MCF 10A (cell line): ENCODE data around the gene PHLPP1. TPM values are rescaled to one million over a fixed set of nuclear protein-coding genes. Genes with fewer than 3 reads are reported as not detected.

ENCODE experiments used
- BruUV-seq: library from RNA; stranded (reverse); fragments of 400-500 nt; replicated peaks from 2 replicates; lab custom pipeline; 2021; lab: Mats Ljungman, UMichigan
- CTCF ChIA-PET: fragments of 300-600 bp; sonication (Branson Sonifier 250); formaldehyde crosslinking; extraction: SDS; loops from one replicate; lab custom pipeline; 2021; ENCODE audit warnings: antibody characterized with exemption, inconsistent platforms; lab: Yijun Ruan, JAX
- POLR2A ChIA-PET: fragments of 300-600, 350-650 bp; sonication (Branson Sonifier 250); formaldehyde crosslinking; extraction: SDS; loops from one replicate; lab custom pipeline; 2020; ENCODE audit warnings: antibody characterized with exemption, inconsistent platforms; lab: Yijun Ruan, JAX
- DNase-seq: peaks from one replicate; pipeline ENCODE4 v3.0.0-alpha.2; 2018; ENCODE audit not compliant: unreplicated experiment
- H3K27ac Mint-ChIP-seq: one replicate; pipeline ENCODE4 v1.8.0; 2022; ENCODE audit warnings: mild to moderate bottlenecking, low read depth, mixed read lengths; ENCODE audit not compliant: unreplicated experiment
- H3K27me3 Mint-ChIP-seq: one replicate; pipeline ENCODE4 v1.8.0; 2022; ENCODE audit warnings: mixed read lengths; ENCODE audit not compliant: insufficient read depth, unreplicated experiment
- H3K36me3 Mint-ChIP-seq: one replicate; pipeline ENCODE4 v1.8.0; 2022; ENCODE audit warnings: mild to moderate bottlenecking, moderate library complexity, mixed read lengths; ENCODE audit not compliant: insufficient read depth, unreplicated experiment
- H3K4me1 Mint-ChIP-seq: one replicate; pipeline ENCODE4 v1.8.0; 2022; ENCODE audit warnings: mixed read lengths; ENCODE audit not compliant: insufficient read depth, unreplicated experiment
- H3K4me3 Mint-ChIP-seq: one replicate; pipeline ENCODE4 v1.8.0; 2022; ENCODE audit warnings: mild to moderate bottlenecking, moderate library complexity, mixed read lengths; ENCODE audit not compliant: unreplicated experiment
- H3K9me3 Mint-ChIP-seq: one replicate; pipeline ENCODE4 v1.8.0; 2022; ENCODE audit warnings: mixed read lengths; ENCODE audit not compliant: unreplicated experiment
- intact Hi-C: fragments of 100-400 bp; cut with micrococcal nuclease; formaldehyde crosslinking; loops from 2 replicates; pipeline ENCODE4 v1.14.1; 2022
- total RNA-seq: library from RNA; stranded (reverse); gene quantifications from 2 replicates; pipeline ENCODE4 v1.2.3, GENCODE V29; 2022
- TF ChIP-seq, protein P1 (sequence below): fragments of 200-600 bp; IDR thresholded peaks from one replicate; pipeline ENCODE4 v1.8.0; 2022; ENCODE audit warnings: antibody characterized with exemption, mild to moderate bottlenecking; ENCODE audit not compliant: unreplicated experiment

The PHLPP1 gene
- total RNA-seq, 1 experiment from 2014 or later: 13.1 TPM

DNA sequence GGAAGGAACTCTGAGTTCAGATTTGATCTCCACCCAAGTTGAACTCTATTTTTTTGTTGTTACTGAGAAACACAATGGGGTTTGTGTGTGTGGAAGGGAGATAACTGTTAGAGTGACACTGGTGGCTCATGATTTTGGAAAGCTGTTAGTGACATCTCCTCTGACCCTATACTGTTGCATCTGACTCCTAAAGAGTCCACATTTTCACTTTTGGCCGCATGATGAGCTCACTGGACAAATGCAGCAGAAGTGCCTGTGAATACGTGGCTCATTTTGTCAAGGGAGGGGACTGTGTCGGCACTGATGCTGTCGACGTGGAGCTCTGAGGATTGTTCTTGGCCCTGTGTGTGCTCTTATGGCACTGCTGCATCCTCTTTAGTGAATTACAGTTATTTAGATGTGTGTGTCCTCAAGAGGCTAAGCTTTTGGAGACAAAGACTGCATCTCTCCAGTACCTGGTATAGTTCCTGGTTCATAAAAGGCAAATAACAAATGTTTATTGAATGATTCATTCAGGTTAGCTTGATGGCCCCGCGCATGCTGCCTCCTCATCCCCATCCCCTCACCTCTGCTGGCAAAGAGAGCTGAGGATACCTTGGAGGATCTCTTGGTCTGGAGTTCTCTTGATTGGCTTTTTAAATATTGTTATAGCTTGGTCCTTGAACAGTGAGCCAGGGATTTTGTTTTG is 135.4 kb downstream of the PHLPP1 start:
- Mint-ChIP-seq H3K9me3 (no peaks in the 10 kb centered on the region), H3K36me3 (no peaks in the 10 kb centered on the region), H3K4me3 (no peak overlapping the region), H3K27me3 (no peaks in the 10 kb centered on the region), H3K27ac (no peak overlapping the region), H3K4me1 (peaks cover 6% of the 10 kb centered on the region)
- BruUV-seq: no TSS peak
- TF ChIP-seq, protein P1, sequence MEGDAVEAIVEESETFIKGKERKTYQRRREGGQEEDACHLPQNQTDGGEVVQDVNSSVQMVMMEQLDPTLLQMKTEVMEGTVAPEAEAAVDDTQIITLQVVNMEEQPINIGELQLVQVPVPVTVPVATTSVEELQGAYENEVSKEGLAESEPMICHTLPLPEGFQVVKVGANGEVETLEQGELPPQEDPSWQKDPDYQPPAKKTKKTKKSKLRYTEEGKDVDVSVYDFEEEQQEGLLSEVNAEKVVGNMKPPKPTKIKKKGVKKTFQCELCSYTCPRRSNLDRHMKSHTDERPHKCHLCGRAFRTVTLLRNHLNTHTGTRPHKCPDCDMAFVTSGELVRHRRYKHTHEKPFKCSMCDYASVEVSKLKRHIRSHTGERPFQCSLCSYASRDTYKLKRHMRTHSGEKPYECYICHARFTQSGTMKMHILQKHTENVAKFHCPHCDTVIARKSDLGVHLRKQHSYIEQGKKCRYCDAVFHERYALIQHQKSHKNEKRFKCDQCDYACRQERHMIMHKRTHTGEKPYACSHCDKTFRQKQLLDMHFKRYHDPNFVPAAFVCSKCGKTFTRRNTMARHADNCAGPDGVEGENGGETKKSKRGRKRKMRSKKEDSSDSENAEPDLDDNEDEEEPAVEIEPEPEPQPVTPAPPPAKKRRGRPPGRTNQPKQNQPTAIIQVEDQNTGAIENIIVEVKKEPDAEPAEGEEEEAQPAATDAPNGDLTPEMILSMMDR: no peak
- intact Hi-C loops: no loop called here
- no peak for DNase-seq
- POLR2A ChIA-PET: interaction anchor here (1.4 kb wide), 1 partner anchor 11 kb away, joined by 5 read pairs; no protein-coding TSS in a partner anchor
- CTCF ChIA-PET: interaction anchor here (0.6 kb wide), 1 partner anchor 267 kb away, joined by 3 read pairs; no protein-coding TSS in a partner anchor

DNA sequence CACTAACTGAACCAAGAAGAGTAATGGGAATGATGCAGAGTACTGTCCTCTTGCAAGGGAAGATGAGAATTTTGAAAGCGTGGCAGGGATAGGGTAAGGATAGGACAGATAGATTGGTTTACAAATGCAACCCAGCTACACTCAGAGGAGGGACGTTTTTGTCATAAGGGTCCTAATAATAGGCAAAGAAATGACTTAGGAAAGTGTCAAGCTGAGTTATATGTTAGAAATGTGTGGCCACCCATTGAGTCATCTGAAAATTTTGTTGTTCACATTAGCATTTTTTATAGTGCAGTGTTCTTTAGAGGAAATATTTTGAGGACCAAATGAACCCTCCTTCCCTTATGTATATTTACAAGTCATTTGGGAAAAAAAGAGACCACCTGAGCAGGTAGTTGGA is 137.5 kb downstream of the PHLPP1 start:
- no peak overlapping the region for H3K4me3 Mint-ChIP-seq
- CTCF ChIA-PET: no interaction called here
- H3K4me1 Mint-ChIP-seq: peaks cover 6% of the 10 kb centered on the region
- H3K27me3 Mint-ChIP-seq: no peaks in the 10 kb centered on the region
- POLR2A ChIA-PET: interaction anchor here (0.7 kb wide), 1 partner anchor 55 kb away, joined by 3 read pairs; no protein-coding TSS in a partner anchor
- no TSS peak for BruUV-seq
- H3K9me3 Mint-ChIP-seq: no peaks in the 10 kb centered on the region
- DNase-seq: no peak
- TF ChIP-seq, protein P1: no peak
- H3K27ac Mint-ChIP-seq: no peak overlapping the region
- intact Hi-C loops: no loop called here
- H3K36me3 Mint-ChIP-seq: no peaks in the 10 kb centered on the region

DNA sequence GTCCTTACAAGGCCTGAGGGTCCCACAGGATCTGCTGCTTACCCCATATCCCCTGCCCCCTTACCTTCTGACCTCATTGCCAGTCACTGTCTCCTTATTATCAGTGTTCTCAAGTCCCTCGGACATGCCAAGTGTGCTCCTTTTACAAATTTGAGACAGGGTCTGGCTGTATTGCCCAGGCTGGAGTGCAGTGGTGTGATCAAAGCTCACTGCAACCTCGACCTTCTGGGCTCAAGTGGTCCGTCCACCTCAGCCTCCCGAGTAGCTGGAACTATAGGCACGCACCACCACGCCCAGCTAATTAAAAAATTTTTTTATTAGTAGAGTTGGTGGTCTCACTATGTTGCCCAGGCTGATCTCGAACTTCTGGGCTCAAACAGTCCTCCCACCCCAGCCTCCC is 141.0 kb downstream of the PHLPP1 start:
- intact Hi-C loops: no loop called here
- Mint-ChIP-seq H3K9me3 (no peaks in the 10 kb centered on the region), H3K4me1 (peaks cover 6% of the 10 kb centered on the region), H3K27me3 (no peaks in the 10 kb centered on the region), H3K4me3 (no peak overlapping the region), H3K36me3 (no peaks in the 10 kb centered on the region), H3K27ac (no peak overlapping the region)
- ChIA-PET CTCF (interaction anchor here (1.0 kb wide), 1 partner anchor 397 kb away, joined by 3 read pairs; no protein-coding TSS in a partner anchor), POLR2A (interaction anchor here (1.0 to 1.2 kb wide), 2 partner anchors 10 to 13 kb away, joined by 3 read pairs; no protein-coding TSS in a partner anchor)
- TF ChIP-seq, protein P1: no peak
- BruUV-seq: no TSS peak
- DNase-seq: no peak

DNA sequence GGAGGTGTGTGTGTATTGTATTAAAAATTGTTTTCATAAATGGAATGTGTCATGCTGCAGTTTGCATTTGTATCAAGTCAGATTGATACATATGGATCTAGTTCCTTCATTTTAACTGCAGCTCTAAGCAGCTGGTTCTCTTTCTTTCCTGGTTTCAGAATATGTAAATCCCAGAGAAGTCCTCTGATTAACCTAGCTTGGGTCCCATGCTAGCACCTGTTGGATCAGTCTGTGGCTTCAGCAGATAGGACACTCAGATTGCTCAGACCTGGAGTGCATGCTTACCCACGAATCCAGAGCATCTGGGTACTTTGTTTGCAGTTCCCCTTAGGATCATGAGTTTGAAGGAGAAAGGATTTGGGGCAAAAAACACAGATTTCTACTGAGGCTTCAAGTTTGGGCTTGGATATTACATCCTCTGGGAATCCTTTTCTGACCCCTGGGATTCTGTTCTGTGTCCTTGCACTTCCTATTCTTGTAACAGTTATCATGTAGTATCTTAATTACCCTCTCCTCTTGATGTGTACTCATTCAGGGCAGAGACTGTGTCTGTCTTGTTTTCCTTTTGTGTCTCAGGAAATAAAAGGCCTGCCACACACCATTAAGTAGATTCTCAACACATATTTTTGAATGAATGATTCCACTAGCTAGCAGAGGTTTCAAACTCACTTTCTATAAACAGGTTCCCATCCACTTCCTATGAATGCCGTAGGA is 142.1 kb downstream of the PHLPP1 start:
- POLR2A ChIA-PET: no interaction called here
- no peak overlapping the region for H3K4me3 Mint-ChIP-seq
- BruUV-seq: no TSS peak
- no peaks in the 10 kb centered on the region for H3K27me3 Mint-ChIP-seq
- intact Hi-C loops: no loop called here
- TF ChIP-seq, protein P1: no peak
- no peak for DNase-seq
- CTCF ChIA-PET: no interaction called here
- H3K4me1 Mint-ChIP-seq: peaks cover 6% of the 10 kb centered on the region
- H3K27ac Mint-ChIP-seq: no peak overlapping the region
- no peaks in the 10 kb centered on the region for H3K9me3 Mint-ChIP-seq
- H3K36me3 Mint-ChIP-seq: no peaks in the 10 kb centered on the region
